RCC 7860 (cell line): ENCODE data around the gene POLR2J.
A peak's percentile ranks its signal among the peaks of the same experiment; 100 is the strongest.

ENCODE experiments used
- DNase-seq: peaks from one replicate; pipeline ENCODE4 v3.0.0-alpha.2; 2015; ENCODE audit warnings: low spot score
- FAIRE-seq: peaks from 2 replicates; lab custom pipeline; 2012; peaks lifted over from hg19 to GRCh38; lab: Jason Lieb, UNC

Gene POLR2J

GRCh38 chr7:102444961-102445673, 33.6 kb downstream of the POLR2J start:
- DNase-seq: no peak
- FAIRE-seq: no peak

GRCh38 chr7:102439963-102440795, 38.5 kb downstream of the POLR2J start:
- peak; percentile 90 for DNase-seq
- peak; percentile 91 for FAIRE-seq

GRCh38 chr7:102436118-102436517, 42.6 kb downstream of the POLR2J start:
- no peak for FAIRE-seq
- DNase-seq: no peak

GRCh38 chr7:102434039-102434486, 44.7 kb downstream of the POLR2J start:
- FAIRE-seq: no peak
- DNase-seq: no peak

- FAIRE-seq (no peak), DNase-seq (peak; percentile 50)
Measured at GRCh38 chr7:102433219-102434038, 45.3 kb downstream of the POLR2J start, which contains the start of gene ORAI2. Gene ORAI2, plus strand, starts transcription at chr7:102433575. Its CDS starts 5,382 bp downstream, at chr7:102438957.

GRCh38 chr7:102432442-102433218, 46.1 kb downstream of the POLR2J start:
- DNase-seq (no peak), FAIRE-seq (no peak)

GRCh38 chr7:102431617-102432298, 47.0 kb downstream of the POLR2J start:
- DNase-seq: peak; percentile 92
- peak; percentile 94 for FAIRE-seq

- no peak for FAIRE-seq
- DNase-seq: no peak
Measured at GRCh38 chr7:102429141-102429899, 49.4 kb downstream of the POLR2J start.

GRCh38 chr7:102427019-102427405, 51.7 kb downstream of the POLR2J start:
- DNase-seq (no peak), FAIRE-seq (no peak)

GRCh38 chr7:102426268-102427018, 52.3 kb downstream of the POLR2J start:
- FAIRE-seq: no peak

GRCh38 chr7:102425639-102426267, 53.0 kb downstream of the POLR2J start:
- DNase-seq (no peak), FAIRE-seq (no peak)

More at GRCh38 chr7:102426268-102427018, 52.3 kb downstream of the POLR2J start:
- DNase-seq: no peak

- FAIRE-seq (no peak), DNase-seq (no peak)
Measured at GRCh38 chr7:102424787-102425218, 53.9 kb downstream of the POLR2J start.

GRCh38 chr7:102424129-102424551, 54.6 kb downstream of the POLR2J start:
- DNase-seq: no peak
- no peak for FAIRE-seq
